ENCODE data around the gene MCU.
"Not testable (repeated sequence)": the region's sequence is repeated elsewhere in the genome, so short reads cannot be mapped to it uniquely, and the experiment has no call there.

Gene MCU

DNA sequence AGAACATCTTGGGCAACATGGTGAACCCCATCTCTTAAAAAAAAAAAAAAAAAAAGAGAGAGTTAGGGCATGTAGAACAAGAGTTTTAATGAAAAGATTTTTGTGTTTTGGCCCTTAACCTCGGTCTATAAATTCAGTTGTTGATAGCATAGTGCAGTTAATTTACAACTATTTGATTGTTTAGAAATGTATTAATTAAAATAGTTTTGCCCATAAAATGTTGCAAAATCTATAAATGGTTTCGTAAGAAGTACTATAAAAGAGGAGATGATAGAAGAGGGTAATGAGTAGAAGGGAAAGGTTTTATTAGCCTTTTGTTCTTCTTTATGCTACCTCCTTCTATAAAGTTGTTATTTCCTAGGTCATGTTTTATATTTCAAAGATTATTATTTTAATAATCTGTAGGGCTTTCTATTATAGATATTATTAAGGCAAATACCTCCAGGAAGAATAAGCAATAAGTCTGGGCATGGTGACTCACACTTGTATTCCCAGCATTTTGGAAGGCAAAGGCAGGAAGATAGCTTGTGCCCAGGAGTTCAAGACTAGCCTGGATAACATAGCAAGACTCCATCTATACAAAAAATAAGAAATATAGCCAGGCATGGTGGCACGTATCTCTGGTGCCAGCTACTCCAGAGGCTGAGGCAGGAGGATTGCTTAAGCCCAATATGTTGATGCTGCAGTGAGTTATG is 73.3 kb downstream of the MCU start:
- no peak for DNase-seq

DNA sequence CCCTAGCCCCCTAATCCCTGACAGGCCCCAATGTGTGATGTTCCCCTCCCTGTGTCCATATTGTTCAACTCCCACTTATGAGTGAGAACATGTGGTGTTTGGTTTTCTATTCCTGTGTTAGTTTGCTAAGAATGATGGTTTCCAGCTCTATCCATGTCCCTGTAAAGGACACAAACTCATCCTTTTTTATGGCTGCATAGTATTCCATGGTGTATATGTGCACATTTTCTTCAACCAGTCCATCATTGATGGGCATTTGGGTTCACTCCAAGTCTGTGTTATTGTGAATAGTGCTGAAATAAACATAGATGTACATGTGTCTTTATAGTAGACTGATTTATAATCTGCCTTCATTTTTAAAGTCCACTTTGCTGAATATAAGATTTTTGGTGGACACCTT is 79.3 kb downstream of the MCU start:
- not testable (repeated sequence) for DNase-seq

- DNase-seq = no peak
Measured at GRCh38 chr10:72772031-72772430, 80.1 kb downstream of the MCU start.

DNA sequence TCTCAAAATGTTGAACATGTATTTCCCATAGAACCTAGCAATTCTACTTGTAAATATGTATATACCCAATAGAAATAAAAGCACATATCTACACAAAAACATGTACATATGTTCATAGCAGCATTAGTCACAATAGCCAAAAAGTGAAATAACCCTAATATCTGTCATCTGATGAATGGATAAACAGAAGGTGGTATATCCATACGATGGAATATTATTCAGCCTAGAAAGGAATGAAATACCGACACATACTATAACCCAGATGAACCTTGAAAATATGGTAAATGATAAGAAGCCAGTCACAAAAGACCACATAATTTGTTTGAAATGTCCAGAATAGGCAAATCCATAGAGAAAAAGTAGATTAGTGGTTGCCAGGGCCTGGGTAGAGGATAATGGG is 87.9 kb downstream of the MCU start:
- no peak for DNase-seq

- no peak for DNase-seq
Measured at GRCh38 chr10:72782649-72783330, 90.8 kb downstream of the MCU start.

GRCh38 chr10:72783410-72783833 is 91.5 kb downstream of the MCU start:
- no peak for DNase-seq

- DNase-seq = no peak
Measured at GRCh38 chr10:72784551-72785351, 92.8 kb downstream of the MCU start.

DNA sequence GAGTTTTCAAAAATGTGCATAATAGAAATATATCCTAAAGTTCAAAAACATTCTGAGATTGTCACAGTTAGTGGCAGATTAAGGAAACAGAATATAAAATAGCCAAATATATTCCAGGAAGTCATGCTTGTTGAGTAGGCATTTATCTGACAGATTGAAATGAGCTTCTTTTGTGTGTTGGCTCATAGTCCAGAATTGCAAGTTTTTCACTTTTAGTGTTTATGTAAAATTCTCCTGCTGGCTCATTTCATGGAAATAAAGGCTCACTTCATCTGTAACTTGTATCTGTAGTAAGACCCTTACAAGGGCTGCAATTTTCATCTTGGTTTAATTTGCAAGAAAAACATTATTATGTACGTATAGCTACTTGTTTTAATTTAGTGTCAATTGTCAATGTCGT is 93.5 kb downstream of the MCU start:
- DNase-seq = no peak

- no peak for DNase-seq
Measured at GRCh38 chr10:72790216-72790990, 98.5 kb downstream of the MCU start.

GRCh38 chr10:72792288-72792687 is 100.3 kb downstream of the MCU start:
- no peak for DNase-seq

- no peak for DNase-seq
Measured at GRCh38 chr10:72793752-72794151, 101.8 kb downstream of the MCU start.

DNA sequence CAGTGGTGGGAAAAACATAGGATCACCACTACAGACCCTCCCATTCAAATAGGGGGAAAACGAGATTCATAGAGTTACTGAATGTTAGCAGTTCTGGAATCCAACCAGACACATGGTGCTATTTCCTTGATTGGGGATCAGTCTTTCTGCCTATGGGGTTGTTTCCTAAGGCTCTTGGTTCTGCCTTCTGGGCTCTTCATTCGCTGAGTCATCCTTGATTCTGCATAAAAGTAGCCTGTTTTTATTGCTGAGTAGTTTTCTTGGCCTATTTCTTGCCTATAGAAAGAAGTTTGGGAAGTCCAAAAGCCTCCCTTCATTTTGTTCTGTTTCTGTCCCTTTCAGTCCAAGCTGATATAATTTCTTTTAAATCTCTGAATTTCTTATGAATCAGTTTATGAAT is 102.3 kb downstream of the MCU start:
- DNase-seq = no peak

DNA sequence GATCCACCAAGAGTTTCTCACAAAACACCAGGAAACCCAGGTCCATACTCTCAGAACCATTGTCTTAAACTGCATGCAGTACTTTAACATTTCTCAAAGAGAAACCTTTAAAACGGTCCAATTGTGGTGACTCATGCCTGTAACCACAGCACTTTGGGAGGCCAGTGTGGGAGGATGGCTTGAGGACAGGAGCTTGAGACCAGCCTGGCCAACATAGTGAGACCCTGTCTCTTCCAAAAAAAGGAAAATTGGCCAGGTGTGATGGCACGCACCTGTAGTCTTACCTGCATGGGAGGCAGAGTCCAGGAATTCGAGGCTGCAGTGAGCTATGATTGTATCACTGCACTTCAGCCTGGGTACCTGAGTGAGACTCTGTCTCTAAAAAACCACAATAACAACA is 104.1 kb downstream of the MCU start:
- DNase-seq = no peak

GRCh38 chr10:72796538-72796937 is 104.6 kb downstream of the MCU start:
- DNase-seq = no peak

GRCh38 chr10:72800000-72800740 is 108.2 kb downstream of the MCU start:
- no peak for DNase-seq

GRCh38 chr10:72800741-72801092 is 108.8 kb downstream of the MCU start:
- no peak for DNase-seq

DNA sequence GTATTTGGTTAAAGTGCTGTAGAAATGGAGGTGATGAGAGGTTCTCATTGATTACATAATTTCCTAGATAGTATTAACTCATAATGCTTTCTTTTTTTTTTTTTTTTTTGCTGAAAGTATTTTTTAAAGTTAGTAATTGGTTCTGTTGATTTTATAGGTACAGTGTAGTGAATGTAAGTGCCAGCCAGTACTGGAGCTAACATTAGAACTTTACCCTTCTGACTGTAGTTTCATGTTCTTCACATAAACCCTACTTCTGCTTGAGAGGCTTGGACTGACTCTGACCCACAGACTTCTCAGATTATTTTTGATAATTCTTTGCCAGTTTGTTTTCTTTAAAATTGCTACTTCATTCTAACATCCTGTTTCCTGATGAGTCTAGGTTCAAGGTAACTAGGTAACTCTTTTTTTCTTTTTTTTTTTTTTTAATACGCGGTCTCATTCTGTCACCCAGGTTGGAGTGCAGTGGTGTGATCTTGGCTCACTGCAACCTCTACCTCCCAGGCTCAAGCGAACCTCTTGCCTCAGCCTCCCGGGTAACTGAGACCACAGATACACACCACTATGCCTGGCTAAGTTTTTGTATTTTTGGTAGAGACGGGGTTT is 109.4 kb downstream of the MCU start:
- no peak for DNase-seq

GRCh38 chr10:72802332-72802731 is 110.4 kb downstream of the MCU start:
- no peak for DNase-seq

DNA sequence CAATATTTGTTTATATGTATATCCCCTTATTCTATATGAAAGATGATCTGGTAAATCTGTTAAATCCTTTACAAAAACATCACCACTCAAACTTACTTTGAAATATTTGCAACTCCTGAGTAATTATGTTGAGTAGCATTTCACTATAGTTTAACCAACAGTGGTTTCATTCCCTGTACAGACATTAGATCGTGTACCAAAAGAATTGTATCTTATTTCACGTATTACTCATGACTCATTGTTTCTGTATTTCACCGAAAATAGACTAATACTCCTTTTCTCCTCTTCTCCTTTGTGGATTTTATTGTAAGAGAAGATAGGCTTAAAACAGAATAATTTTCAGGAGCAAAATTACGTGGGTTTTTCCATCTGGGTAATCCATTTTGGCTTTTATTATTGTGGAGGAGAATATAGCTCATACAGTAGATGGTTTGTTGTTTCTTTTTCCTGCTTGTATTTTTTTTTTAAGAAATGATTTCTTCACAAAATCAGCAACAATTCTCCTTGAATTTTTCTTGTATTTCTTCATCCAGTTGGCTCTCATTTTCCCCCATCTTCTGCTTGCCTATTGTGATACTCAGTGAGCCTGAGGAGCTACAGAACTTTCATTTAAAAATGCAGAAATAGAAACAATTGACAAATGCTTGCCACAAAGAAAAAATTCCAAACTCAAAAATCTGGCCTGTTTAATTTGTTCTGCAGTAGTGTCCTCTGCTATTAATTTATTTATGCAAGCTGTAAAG is 111.0 kb downstream of the MCU start:
- DNase-seq = no peak

GRCh38 chr10:72808001-72808400 is 116.1 kb downstream of the MCU start:
- no peak for DNase-seq

GRCh38 chr10:72809006-72809405 is 117.1 kb downstream of the MCU start:
- no peak for DNase-seq

All from GOT3 (cell line).